GM19351 (cell line): ENCODE measurements around the gene CIB2.

ENCODE experiments used
- ATAC-seq: cut with Tn5 transposase; IDR thresholded peaks from one replicate; pipeline ENCODE4 v1.9.1; 2021; ENCODE audit warnings: mild to moderate bottlenecking, moderate library complexity; ENCODE audit not compliant: unreplicated experiment

The CIB2 gene

DNA sequence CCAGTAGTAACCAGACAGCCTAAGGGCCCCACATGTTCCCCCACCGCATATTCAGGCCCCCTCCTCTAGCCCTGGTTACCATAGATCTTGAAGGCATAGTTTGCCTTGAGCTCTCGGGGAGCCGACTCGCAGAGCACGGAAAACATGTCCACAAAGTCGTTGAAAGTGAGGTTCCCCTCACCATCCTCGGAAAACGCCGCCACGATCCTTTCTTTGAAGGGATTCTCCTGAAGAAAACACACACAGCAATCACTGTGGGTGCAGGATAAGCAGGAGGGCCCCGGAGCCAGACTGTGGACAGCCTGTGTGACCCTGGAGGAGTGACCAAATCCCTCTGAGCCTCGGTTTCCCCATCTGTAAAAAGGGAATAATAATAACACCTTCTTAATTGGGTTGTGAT, 22.1 kb downstream of the CIB2 start:
- no peak for ATAC-seq

DNA sequence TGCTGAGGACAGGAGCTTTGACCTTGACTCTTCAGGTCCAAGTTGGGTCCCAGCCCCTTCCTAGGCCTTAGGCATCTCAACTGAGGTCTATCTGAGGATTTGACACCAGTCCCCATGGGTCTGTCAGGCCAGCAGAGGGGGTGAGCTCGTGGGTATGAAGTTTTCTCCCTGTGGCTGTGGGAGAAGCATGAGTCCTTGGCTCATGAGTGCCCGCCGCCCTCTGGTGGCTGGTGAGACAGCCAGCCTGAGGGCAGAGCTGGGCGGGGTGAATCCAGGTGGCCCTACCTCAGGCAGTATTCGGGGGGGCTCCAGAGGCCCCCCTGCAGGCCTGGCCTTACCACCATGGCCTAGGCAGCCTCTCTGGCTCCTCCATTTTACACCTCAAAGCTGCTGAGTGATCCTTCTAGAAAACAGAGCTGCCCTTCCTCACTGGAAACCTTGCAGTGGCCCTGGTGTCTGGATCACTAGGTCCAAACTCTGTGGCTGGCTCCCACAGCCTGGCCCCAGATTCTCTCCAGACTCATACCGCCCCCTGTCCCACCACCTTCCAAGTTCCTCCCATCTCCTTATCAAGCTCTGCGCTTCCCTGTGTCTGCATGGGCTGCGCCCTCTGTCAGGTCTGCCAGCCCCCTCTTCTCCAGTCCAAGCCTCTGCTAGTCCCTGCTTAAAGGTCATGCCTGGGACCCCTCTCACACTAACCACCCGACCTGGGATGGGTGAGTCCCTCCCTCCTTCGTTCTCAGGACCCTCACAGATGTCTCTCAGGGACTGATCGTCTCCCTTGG, 22.8 kb downstream of the CIB2 start:
- peak; percentile 44 for ATAC-seq

DNA sequence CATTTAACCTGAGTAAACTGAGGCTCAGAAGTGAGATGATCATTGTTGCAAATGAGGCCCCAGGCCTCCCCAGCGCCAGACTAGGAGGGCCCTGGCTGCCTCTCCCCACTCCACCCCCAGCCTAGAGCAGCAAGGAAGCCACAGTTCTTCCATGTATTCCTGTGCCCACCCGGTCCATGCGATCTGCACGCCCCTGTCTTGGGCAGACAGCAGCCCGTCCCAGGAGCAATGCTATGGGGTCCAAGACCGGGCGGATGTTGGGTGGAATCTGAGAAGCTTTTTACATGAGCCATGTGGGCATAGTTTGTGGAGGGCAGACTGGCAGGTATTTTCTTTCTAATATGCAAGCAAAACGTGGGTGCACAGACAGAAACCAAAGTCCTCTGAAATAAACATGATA, 23.8 kb downstream of the CIB2 start:
- no peak for ATAC-seq

DNA sequence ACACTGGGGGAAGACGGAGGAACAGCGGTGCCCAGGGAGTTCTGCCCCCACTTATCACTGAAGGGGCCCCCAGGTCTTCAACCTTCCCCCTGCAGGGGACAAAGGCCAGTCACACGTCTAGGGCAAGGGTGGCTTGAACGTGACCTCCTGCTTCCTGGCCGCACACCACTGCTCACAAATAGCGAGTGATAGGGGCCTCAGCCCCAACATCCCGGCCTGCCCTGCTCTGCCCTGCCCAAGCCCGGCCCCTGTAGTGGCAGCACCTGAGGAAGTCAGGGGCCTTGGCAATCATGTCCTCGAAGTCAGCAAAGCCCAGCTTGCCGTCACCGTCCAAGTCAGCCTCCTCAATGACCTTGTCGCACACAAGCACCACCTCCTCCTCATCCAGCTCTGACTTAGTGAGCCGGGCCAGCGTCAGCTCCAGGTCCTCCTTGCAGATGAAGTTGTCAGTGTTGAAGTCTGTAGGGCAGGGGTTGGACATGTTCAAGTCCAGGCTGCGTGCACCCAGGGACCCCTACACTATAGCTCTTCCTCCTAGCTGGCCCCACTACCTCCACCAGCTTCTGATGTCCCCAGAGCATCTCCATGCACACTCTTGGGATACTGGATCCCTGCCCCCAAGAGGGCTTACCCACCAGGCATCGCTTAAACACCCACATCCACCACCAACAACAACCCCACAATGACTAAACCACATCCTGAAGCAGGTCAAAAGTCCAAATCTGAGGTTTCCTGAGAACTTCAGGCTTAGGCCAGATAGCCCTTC, 25.6 kb downstream of the CIB2 start:
- no peak for ATAC-seq

DNA sequence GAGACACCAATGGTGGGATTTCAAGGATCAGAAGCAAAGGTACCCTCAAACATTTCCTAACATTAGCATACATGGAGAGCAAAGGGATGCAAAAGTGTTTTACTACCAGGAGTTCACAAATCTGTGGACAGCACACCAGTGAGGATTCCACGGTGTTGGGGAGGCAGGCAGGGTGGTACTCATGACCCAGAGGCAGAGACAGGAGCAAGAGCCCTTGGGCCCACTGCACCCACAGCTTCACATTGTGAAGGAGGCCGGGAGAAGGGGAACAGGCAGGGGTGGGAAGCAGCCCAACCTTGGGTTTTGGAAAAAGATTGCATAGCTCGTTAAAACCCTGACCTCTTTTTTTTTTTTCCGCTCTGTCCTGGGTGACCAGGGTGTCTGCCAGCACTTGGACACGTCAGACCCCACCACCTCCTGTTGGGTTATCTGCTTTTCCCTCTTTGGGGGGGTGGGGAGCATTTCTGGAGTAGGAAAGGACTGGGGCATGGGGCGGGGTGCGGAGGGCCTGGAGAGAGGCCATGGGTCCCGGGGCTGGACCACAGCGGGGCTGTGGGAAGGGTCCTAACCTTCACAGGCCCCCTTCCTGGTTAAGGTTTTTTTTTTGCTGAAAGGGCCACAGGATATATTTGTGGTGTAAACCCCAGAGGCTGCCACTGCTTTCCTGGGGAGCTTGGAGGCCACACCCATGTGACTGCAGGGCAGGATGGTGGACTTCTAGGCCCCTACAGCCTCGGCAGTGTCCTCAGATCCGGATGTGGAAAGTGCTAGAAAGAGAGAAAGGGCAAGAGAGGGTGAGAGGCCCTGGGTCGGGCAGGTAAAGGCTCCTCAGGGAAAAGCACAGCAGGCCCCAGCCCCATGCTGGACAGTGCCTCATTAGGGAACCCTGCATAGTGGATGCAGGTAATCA, 26.4 kb downstream of the CIB2 start:
- ATAC-seq = no peak

DNA sequence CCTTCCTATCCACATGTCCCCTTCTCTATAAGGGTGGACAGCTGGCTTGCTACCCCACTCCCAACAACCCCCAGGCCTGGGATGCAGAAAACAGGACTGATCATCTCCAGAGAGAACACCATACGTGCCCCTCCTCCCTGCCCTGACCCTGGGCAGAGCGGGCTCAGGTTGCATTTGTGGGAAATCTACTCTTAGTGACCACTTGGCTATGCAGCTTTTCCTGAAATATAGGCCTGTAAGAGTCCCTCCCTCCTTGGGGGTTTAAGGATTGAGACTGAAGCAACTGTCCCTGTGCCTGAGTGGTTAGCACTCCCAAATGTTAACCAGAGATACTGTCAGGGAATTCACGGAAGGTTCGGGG, 27.1 kb downstream of the CIB2 start:
- ATAC-seq = no peak

DNA sequence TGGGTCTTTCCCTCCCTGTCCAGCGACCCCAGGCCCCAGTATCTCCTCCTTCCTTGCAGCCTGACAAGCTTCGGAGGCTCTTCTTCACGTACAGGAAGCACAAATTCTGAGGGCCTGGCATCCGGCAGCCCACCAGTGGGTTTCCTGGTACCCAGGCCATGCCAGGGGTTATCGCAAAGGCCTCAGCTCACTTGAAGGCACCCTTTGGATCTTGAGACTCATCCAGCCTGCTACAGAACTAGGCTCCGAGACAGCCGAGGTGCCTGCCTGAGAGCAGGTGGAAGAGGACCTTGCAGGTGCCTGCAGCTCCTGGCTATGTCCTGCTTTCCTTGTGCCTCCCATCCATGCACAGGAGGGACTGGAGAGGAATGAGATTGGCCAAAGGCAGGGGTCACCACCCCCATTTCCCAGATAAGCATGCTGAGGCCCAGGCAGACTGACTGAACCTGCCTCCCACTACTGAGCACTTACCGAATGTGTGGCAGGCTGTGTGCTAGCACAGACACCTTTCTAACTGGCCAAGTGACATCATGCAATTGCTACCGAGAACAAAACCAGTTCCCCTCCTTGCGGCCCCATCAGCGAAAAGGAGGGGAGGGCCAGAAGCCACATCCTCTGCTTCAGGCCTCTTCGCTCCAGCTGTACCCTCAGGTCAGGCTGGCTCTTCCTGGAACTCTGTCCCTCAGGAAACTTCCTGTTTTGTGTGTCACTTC, 27.7 kb downstream of the CIB2 start:
- peak; percentile 80 for ATAC-seq

DNA sequence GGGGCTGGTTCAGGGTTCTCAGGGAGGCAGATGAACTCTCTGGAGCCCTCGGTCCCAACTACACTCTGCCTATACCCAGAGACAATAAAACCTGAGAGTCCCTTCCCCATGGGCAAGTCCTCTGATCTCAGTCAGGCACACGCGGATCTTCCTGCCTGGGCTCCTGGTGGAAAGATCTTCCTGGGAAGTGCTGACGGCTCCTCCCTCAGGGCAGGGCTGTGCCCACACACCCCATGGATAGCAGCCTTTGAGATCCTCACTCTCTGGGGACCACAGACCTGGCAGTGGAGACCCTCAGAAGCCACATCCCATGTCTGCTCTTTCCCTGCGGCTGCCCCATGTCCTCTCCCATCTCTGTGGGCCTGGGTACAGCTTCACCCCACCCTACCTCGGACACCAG, 28.5 kb downstream of the CIB2 start:
- ATAC-seq = no peak

DNA sequence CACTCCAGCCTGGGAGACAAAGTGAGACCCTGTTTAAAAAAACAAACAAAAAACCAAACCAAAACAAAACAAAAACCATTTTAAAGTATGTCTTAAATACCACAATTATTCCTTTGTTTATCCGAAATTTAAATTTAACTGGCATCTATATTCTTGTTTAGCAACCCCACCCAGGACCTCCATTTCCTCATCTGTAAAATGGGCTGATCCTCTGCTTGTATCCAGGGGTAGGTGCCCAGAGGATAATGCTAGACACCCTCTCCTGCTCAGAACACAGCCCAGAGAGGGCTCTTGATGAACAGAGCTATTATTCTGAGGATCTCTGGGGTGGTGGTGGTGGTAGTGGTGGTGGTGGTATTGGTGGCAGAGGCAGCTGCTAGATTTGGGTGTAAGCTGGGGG, 29.0 kb downstream of the CIB2 start:
- no peak for ATAC-seq

DNA sequence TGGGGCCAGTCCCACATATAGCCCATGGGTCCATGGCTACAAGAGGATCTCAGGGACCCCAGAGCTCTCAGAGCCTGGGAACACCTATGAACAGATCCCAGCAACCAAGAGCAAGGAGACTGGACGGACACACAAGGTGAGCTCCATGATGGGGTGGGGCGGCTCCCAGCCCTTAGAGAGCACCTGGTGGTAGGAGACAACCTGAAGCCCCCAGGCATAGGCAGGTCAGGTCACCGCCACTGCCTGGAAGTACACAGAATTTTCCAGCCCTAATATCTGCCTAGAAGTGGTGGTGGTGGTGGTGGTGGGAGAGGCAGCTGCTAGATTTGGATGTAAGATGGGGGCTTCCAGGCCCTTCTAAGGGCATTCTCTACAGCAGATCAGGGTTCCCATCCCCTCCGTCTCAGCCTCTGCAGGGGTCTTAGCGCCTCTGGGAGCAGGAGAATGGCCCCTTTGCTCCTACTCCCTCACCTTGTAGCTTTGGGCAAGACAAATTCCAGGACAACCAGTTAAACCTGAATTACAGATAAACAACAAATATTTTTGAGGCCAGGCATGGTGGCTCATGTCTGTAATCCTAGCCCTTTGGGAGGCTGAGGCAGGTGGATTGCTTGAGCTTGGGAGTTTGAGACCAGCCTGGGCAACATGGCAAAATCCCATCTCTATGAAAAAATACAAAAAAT, 29.7 kb downstream of the CIB2 start:
- ATAC-seq = no peak

DNA sequence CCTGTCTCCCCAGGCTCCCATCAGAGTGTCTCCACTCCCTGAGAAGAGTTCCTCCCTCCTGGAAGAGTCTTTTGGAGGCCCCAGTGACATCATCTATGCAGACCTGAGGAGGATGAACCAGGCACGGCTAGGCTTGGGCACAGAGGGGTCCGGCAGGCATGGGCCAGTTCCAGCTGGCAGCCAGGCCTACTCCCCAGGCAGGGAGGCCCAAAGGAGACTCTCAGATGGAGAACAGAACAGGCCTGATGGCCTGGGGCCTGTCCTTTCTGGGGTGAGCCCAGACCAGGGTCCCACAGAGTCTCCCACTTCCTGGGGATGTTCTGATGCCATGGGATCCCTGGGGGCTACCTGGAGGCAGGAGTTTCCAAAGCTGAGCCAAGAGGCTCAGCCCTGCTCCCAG, 30.4 kb downstream of the CIB2 start:
- no peak for ATAC-seq

DNA sequence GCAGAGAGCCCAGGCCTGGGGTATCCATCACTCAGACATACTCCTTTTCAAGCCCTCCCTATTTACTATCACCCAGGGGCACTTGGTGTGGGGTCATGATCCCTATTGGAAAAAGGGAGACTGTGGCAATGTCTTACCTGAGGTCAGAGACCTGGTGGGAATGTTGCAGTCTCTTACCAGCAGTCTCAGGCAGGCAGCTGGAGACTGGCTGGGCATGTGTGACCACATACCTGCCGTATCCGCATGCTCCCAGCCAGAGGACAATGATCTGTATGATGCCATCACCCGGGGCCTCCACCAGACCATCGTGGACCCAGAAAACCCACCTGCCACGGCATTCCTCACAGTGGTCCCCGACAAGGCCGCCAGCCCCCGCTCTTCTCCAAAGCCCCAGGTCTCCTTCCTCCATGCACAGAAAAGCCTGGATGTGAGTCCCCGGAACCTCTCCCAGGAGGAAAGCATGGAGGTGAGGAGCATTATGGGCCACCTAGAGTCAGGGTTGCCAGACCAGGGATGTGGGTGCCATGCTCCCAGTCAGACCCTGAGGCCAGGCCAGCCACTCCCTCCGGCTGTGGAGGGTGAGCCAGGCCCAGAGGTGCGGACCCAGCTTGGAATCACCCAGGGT, 33.0 kb downstream of the CIB2 start:
- ATAC-seq = no peak

DNA sequence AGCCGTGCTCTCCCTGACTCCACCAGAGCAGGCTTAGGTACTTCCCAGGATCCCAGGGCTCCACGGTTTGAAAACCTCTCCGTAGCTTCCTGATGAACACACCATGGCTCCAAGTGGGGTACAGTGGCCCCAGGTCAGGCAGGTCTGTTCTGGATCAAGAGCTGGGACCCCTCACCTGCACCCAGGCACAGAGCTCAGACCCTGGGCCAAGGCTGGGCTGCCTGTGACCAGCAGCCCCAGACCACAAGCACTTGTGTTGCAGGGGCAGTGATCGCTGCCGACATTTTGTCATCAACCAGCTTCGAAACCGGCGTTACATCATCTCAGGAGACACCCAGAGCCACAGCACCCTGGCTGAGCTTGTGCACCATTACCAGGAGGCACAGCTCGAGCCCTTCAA, 33.6 kb downstream of the CIB2 start:
- no peak for ATAC-seq

DNA sequence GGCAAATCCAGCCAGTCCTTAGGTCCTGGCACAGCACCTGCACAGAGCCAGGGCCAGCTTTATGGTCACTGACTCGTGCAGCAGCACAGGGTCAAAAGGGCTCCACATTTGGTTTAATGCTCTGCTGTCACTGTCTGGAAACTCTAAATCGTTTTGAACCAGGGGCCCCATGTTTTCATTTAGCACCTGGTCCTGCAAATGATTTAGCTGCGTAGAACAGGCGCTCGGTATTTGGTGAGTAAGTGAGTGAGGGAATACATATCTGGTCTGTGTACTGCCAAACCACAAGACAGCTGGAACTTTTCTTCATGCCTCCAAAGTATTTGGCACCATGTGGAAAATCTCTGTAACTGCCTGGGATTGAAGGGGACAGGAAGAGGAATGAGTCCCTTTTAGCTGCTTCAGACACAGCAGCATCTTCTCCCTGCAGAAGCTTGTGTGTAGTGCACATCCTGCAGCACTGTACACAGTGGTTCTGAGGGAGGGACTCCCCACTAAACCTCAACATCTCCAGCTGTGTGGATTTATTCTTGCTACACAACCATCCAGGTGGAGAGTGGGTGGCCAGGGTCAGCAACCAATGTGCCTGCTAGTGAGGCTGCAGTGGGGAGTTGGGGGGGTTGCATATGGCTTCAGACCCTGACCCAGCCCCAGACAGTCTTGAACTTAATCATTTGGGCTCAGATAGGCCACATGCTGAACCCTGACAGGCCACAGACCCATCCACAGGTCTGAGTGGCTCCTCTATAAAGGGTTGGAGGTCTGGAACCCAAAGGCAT, 37.8 kb downstream of the CIB2 start:
- no peak for ATAC-seq

DNA sequence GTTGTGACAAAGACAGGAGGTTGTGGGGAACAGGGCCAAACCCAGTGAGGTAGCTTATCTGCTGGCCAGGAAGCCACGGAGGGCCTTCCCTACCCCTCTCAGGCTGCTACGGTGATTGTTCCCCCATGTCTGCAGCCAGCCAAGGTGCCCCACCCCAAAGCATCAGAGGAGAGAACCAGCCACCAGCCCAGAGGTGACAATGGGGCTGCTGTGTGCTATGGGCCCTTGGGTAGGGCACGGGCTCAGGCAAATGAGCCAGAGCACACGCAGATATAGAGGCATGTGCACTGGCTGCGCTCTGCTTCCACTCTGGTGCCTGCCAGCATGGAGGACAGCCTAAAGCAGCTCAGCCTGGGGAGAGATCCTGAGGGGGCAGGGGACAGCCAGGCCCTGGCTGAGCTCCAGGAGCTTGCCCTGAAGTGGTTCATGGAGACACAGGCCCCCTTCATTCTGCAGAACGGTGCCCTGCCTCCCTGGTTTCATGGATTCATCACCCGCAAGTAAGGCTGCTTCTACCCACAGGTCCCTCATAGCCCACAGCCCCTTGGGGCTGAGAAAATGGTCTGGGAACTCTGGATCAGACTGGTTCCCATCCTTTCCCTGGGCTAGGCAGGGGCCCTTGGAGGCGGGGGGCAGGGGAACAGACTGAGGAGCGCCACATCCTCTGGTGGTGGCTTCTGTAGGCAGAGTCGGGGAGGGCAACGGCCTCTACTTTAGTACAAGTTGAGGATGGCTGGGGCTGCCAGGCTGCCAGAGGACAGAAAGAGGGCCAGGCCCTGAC, 38.8 kb downstream of the CIB2 start, which contains the start of gene SH2D7:
Gene SH2D7 (plus strand): TSS at position 301 of the 781 bp plus-strand sequence. CDS start 24 bp downstream, at position 325.
- ATAC-seq = no peak

DNA sequence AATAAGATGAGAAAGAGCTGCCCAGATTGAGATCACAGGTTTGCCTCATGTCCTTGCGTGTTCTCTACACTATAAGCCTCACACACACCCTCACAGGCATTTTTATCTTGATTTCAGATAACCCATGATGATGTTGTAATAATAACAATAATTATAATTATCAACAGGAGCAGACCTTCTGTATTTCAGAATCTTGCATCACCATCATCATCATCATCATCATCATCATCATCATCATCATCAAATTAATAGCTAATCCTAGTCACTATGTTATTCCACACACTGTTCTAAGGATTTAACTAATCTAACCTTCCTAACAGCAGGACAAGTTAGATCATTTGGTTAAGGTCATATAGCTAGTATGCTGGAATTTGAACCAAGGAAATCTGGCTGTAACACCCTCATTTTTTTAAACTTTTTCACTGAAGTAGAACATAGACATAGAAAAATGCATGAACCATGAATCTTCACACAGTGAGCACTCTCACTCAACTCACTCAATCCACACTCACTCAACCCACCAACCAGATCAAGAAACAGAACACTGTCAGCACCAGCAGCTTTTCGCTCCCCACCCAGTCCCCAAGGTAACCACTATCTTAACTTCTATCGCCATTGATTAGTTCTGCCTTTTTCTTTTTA, 40.7 kb downstream of the CIB2 start:
- ATAC-seq = no peak

DNA sequence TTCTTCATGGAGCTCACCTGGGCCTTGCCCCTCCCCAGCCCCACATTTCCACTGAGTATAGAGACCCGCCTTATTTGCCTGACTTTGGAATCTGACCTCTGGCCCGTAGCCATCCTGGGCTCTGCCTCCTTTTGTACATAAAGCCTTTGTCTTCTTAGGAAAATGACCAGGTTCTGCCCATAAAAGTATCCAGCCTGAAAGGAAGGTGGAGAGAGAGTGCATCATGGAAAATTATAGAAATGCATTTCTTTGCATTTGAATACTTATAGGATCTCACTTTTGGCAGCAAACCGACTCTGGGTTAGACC, 42.5 kb downstream of the CIB2 start:
- ATAC-seq = no peak
